Esophagus muscularis mucosa (tissue), 4 donors: ENCODE data around the gene TMED4. TPM values are rescaled to one million over a fixed set of nuclear protein-coding genes. Genes with fewer than 3 reads are reported as not detected.
A peak's percentile ranks its signal among the peaks of the same experiment; 100 is the strongest.

Experiments
- DNase-seq: peaks from one replicate; pipeline ENCODE4 v3.0.0-alpha.2; 2017; ENCODE audit errors: extremely low spot score
- H3K27ac ChIP-seq, 4 donors: fragments of 200-600 bp; sonication (generic); replicated peaks in 1 of 4; 1 replicate in 3 of 4; 2 replicates in 1 of 4; pipeline ENCODE4 v1.5.1; 2016 to 2019; ENCODE audit warnings: mild to moderate bottlenecking in 1 of 4
- H3K27me3 ChIP-seq, 4 donors: fragments of 200-600 bp; sonication (generic); one replicate each; pipeline versions ENCODE4 v1.5.1 to v1.6.0; 2016 to 2019
- H3K36me3 ChIP-seq, 4 donors: fragments of 200-600 bp; sonication (generic); one replicate each; pipeline ENCODE4 v1.5.1; 2016 to 2019
- H3K4me1 ChIP-seq, 4 donors: fragments of 200-600 bp; sonication (generic); one replicate each; pipeline ENCODE4 v1.5.1; 2016 to 2019
- H3K4me3 ChIP-seq, 4 donors: fragments of 200-600 bp; sonication (generic); 1 replicate in 2 of 4; 2 replicates in 2 of 4; pipeline ENCODE4 v1.5.1; 2016 to 2019; ENCODE audit warnings: mild to moderate bottlenecking in 4 of 4, moderate library complexity in 1 of 4
- H3K9me3 ChIP-seq, 4 donors: fragments of 200-600 bp; sonication (generic); 1 replicate in 3 of 4; 2 replicates in 1 of 4; pipeline ENCODE4 v1.5.1; 2016 to 2019
- EP300 ChIP-seq: sonication (generic); formaldehyde crosslinking; IDR thresholded peaks from one replicate; pipeline ENCODE4 v1.6.1; 2017; ENCODE audit warnings: antibody characterized with exemption
- POLR2A ChIP-seq: fragments of 450-650 bp; IDR thresholded peaks from one replicate; pipeline ENCODE4 v1.6.1; 2017; ENCODE audit warnings: antibody characterized with exemption, moderate library complexity, mild to moderate bottlenecking, low read depth
- POLR2AphosphoS5 ChIP-seq, 2 donors: sonication (generic); formaldehyde crosslinking; IDR thresholded peaks; one replicate each; pipeline ENCODE4 v1.6.1; 2017; ENCODE audit warnings: antibody characterized with exemption in 2 of 2
- WGBS: methylation state at CpG from one replicate; pipeline ENCODE4 v1.1.5; 2018; 5-methylcytosine and 5-hydroxymethylcytosine counted together
- intact Hi-C: fragments of 100-400 bp; cut with DNase I; formaldehyde crosslinking; loops from one replicate; pipeline ENCODE4 v1.15.1; 2023
- total RNA-seq, 4 donors: library from RNA; depleted of rRNA; stranded (reverse); fragments of >200 nt; gene quantifications; one replicate each; pipeline versions ENCODE4 v1.1.0 to v1.2.1, GENCODE V29; 2016
- TF ChIP-seq, protein P1 (sequence below), 3 experiments: fragments of 200-600 bp in 2 of 3; fragments of 450-650 bp in 1 of 3; sonication (generic) in 2 of 3; IDR thresholded peaks; one replicate each; pipeline ENCODE4 v1.5.1; 2017 to 2019; ENCODE audit warnings: antibody characterized with exemption in 3 of 3, mild to moderate bottlenecking in 2 of 3, moderate library complexity in 1 of 3

TMED4 gene
- total RNA-seq, 4 donors from 2014 or later, result 82.3 to 154 (median 116) TPM

DNA sequence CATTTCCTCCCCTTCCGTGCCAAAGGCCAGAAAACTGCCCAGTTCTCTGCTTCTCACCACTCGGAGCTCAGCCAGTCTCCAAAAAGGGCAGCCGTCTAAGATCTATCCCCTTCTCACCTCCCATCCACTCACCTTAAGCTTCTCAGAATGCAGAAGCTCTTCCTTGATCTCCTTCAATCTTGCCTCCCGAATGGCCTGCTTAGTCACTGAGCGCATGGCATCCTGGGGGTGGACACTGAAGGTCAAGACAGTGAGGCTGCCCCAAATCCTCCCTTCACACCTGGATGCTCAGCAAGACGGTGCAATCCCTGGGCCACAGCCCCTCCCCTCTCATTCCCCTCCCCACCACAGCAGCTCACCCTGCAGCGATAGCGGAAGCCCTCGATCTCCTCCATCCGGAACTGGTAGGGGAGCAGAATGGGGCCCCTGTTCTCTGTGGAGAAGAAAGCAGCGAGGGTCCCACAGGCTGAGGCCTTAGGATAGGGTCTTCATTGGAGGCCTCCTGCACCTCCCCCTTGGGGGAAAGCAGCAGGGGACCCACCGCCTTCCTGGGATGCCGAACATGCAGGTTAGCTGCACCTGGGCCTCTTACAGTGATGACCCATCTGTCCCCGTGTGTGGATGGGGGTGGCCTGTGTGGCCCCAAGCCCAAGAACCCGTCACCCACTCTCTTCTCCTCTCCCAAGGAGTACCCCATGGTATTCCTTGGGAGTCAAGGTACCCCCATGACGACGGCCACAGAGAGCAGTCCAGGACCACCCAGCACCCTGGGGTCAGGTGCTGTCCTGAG is 13.1 kb downstream of the TMED4 start:
- no peak for DNase-seq
- H3K27me3 ChIP-seq, result no peaks in the 10 kb centered on the region
- H3K27ac ChIP-seq, result no peak overlapping the region
- WGBS, result 90% methylated on average over 10 of the region's 17 CpGs
- TF ChIP-seq EP300, result no peak
- H3K36me3 ChIP-seq, result peaks cover 69 to 89% (median 87%) of the 10 kb centered on the region in 4 donors
- intact Hi-C loops, result loop anchor here (5.0 kb wide), 1 partner anchor 327 kb away; no protein-coding TSS in a partner anchor
- H3K4me1 ChIP-seq, result peaks cover 13 to 30% (median 20%) of the 10 kb centered on the region in 4 donors
- H3K4me3 ChIP-seq, result no peak overlapping the region
- H3K9me3 ChIP-seq, result no peaks in the 10 kb centered on the region

DNA sequence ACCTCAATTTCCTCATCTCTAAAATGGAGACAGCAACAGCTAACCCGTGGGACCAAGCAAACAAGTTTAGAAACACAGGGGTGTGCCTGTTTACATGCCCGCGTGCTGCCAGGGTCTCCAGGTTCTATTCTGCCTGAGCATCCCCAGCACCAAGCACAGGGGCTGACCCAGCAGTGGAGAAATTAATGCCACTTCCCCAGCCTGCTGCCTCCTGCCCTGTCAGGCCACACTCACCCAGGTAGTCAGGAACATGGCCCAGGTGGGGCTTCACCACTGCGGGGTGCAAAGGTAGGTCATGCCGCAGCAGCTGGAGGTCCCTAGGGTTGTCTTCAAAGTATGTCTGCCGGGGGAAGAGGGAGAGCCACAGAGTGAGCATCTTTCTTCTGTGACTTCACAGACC is 14.1 kb downstream of the TMED4 start:
- Histone ChIP-seq H3K36me3 (peaks cover 69 to 100% (median 96%) of the 10 kb centered on the region in 4 donors), H3K27ac (no peak overlapping the region), H3K9me3 (no peaks in the 10 kb centered on the region), H3K27me3 (no peaks in the 10 kb centered on the region), H3K4me3 (no peak overlapping the region), H3K4me1 (peaks cover 9 to 25% (median 17%) of the 10 kb centered on the region in 4 donors)
- DNase-seq, result no peak
- TF ChIP-seq, protein P1, sequence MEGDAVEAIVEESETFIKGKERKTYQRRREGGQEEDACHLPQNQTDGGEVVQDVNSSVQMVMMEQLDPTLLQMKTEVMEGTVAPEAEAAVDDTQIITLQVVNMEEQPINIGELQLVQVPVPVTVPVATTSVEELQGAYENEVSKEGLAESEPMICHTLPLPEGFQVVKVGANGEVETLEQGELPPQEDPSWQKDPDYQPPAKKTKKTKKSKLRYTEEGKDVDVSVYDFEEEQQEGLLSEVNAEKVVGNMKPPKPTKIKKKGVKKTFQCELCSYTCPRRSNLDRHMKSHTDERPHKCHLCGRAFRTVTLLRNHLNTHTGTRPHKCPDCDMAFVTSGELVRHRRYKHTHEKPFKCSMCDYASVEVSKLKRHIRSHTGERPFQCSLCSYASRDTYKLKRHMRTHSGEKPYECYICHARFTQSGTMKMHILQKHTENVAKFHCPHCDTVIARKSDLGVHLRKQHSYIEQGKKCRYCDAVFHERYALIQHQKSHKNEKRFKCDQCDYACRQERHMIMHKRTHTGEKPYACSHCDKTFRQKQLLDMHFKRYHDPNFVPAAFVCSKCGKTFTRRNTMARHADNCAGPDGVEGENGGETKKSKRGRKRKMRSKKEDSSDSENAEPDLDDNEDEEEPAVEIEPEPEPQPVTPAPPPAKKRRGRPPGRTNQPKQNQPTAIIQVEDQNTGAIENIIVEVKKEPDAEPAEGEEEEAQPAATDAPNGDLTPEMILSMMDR (IDR thresholded peaks at IDR 0.05), result no peak
- TF ChIP-seq POLR2A (no peak), EP300 (no peak), POLR2AphosphoS5 (IDR thresholded peaks at IDR 0.05) (no peak)
- WGBS, result 95% methylated on average over 6 of the region's 6 CpGs
- intact Hi-C loops, result loop anchor here (5.0 kb wide), 1 partner anchor 326 kb away; no protein-coding TSS in a partner anchor

- TF ChIP-seq POLR2A, result no peak
- TF ChIP-seq POLR2AphosphoS5 (IDR thresholded peaks at IDR 0.05), result no peak
- TF ChIP-seq, protein P1 (IDR thresholded peaks at IDR 0.05), result no peak
- TF ChIP-seq EP300, result no peak
Measured at GRCh38 chr7:44566680-44567079, 15.4 kb downstream of the TMED4 start.

GRCh38 chr7:44565795-44566559 is 16.1 kb downstream of the TMED4 start:
- peaks cover 56 to 82% (median 78%) of the 10 kb centered on the region in 4 donors for H3K36me3 ChIP-seq
- H3K27ac ChIP-seq, result peak overlapping the region in 2 of 4 donors; percentile 19 to 34
- intact Hi-C loops, result loop anchor here (2.0 to 5.0 kb wide), 2 partner anchors 75 to 324 kb away; partner anchors contain the start of gene NUDCD3
- no peaks in the 10 kb centered on the region for H3K9me3 ChIP-seq
- TF ChIP-seq POLR2A, result no peak
- TF ChIP-seq POLR2AphosphoS5 (IDR thresholded peaks at IDR 0.05), result no peak
- TF ChIP-seq EP300, result no peak
- TF ChIP-seq, protein P1 (IDR thresholded peaks at IDR 0.05), result no peak
- 82% methylated on average over 11 of the region's 16 CpGs for WGBS
- no peak overlapping the region for H3K4me3 ChIP-seq
- DNase-seq, result no peak
- no peaks in the 10 kb centered on the region for H3K27me3 ChIP-seq
- H3K4me1 ChIP-seq, result peaks cover 4 to 17% (median 11%) of the 10 kb centered on the region in 4 donors

More at GRCh38 chr7:44566680-44567079, 15.4 kb downstream of the TMED4 start:
- no peaks in the 10 kb centered on the region for H3K27me3 ChIP-seq
- intact Hi-C loops, result loop anchor here (5.0 kb wide), 1 partner anchor 324 kb away; no protein-coding TSS in a partner anchor
- DNase-seq, result no peak
- peaks cover 63 to 89% (median 85%) of the 10 kb centered on the region in 4 donors for H3K36me3 ChIP-seq
- peaks cover 4 to 19% (median 11%) of the 10 kb centered on the region in 4 donors for H3K4me1 ChIP-seq
- no peaks in the 10 kb centered on the region for H3K9me3 ChIP-seq
- H3K4me3 ChIP-seq, result no peak overlapping the region
- H3K27ac ChIP-seq, result no peak overlapping the region
- 91% methylated on average over 5 of the region's 5 CpGs for WGBS
